OCI-LY7 (cell line): Measurements from ENCODE around the gene CPNE9.

ENCODE experiments used
- EZH2phosphoT487 ChIP-seq: fragments of 200-600 bp; sonication (generic); IDR thresholded peaks from 2 replicates; pipeline ENCODE4 v1.6.1; 2018; ENCODE audit warnings: low read depth, borderline replicate concordance, mild to moderate bottlenecking, mixed run types, antibody characterized with exemption, low read length, moderate library complexity, mixed read lengths
- TF ChIP-seq, protein P1 (sequence below): fragments of 200-600 bp; sonication (generic); conservative IDR thresholded peaks from 2 replicates; pipeline ENCODE4 v1.5.1; 2014; ENCODE audit warnings: mild to moderate bottlenecking, antibody characterized with exemption, low read length, moderate library complexity, mixed read lengths

DNA sequence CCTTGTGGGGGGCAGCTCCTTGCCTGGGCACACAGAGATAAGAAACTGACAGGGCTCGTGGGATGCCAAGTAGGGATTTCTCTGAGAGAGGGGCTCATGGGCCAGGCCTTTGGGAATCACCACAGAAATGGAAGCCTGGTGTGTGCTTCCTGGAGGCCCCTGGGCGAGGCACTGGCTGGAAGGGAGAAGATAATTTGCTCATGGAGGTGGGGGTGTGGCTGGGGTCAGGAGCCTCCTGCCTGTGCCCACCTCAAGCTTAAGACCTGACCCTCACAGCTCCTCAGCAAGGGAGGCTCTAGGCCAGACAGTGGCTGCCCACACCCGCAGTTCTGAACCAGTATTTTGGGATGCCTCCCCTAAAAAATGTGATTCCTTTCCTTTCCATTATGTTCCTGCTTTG lies 16.9 kb upstream of the CPNE9 start:
- TF ChIP-seq, protein P1, sequence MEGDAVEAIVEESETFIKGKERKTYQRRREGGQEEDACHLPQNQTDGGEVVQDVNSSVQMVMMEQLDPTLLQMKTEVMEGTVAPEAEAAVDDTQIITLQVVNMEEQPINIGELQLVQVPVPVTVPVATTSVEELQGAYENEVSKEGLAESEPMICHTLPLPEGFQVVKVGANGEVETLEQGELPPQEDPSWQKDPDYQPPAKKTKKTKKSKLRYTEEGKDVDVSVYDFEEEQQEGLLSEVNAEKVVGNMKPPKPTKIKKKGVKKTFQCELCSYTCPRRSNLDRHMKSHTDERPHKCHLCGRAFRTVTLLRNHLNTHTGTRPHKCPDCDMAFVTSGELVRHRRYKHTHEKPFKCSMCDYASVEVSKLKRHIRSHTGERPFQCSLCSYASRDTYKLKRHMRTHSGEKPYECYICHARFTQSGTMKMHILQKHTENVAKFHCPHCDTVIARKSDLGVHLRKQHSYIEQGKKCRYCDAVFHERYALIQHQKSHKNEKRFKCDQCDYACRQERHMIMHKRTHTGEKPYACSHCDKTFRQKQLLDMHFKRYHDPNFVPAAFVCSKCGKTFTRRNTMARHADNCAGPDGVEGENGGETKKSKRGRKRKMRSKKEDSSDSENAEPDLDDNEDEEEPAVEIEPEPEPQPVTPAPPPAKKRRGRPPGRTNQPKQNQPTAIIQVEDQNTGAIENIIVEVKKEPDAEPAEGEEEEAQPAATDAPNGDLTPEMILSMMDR: no peak
- no peak for TF ChIP-seq EZH2phosphoT487
